Measurements from ENCODE around the gene ADCK1. TPM values are rescaled to one million over a fixed set of nuclear protein-coding genes. Genes with fewer than 3 reads are reported as not detected.
A peak's percentile ranks its signal among the peaks of the same experiment; 100 is the strongest.

The ADCK1 gene
- total and polyA plus RNA-seq, 9 of the 15 experiments (the other 6 are each of a cell fraction or from before 2014, with no cell fraction given): 2.8 to 8.9 (median 4.3) TPM

DNA sequence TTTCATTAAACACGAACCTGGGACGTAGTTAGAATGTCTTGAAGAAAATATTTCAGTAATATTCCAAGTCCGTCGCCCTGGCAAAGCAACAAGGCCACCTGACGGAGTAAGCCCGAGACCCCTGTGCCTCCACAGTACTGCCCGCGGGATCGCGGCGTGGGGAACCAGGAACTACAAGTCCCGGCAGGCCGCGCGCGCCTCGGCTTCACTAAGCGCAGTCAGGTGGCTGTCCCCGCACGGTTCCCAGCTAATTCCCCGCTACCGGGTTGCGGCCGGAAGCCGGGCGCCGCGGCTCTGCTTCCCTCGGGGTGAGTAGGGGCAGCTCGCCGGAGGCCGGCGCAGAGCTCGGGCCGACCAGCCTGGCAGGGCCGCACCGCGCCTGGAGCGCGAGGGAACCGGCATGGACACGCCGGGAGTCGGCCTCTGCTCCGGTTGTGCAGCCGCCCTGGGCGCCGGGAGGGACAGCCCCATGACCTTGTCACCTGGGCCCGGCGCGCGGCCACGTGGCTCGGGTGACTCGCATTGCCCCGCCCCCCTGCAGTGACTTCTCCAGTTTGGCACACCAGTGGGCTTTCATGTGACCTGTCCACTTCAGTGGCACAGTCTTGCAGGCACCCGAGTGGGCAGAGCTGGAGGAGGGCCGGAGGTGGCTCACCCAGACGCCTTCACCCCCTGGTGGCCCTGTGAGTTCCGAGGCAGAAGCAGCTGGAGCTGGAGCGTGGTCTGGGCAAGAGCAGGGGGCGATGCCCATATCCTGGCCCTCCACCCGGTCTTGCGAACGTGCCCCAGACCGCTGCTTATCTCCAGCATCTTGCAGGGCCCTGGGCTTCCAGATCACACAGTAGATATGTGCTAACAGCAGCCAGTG, at the start of gene ADCK1 (continued):
- TF ChIP-seq, protein P1, sequence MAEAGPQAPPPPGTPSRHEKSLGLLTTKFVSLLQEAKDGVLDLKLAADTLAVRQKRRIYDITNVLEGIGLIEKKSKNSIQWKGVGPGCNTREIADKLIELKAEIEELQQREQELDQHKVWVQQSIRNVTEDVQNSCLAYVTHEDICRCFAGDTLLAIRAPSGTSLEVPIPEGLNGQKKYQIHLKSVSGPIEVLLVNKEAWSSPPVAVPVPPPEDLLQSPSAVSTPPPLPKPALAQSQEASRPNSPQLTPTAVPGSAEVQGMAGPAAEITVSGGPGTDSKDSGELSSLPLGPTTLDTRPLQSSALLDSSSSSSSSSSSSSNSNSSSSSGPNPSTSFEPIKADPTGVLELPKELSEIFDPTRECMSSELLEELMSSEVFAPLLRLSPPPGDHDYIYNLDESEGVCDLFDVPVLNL (CRISPR knock-in tag; IDR thresholded peaks at IDR 0.05; ENCODE audit: low read depth): no peak; the same call in 1 of the 2 replicates
- TF ChIP-seq ZZZ3 (IDR thresholded peaks at IDR 0.05): no peak
- no peak for TF ChIP-seq POLR3A (IDR thresholded peaks at IDR 0.05; ENCODE audit: borderline replicate concordance, extremely low read depth, insufficient read depth, insufficient read length)
- no peak for TF ChIP-seq NFE2 (IDR thresholded peaks at IDR 0.05; ENCODE audit: low read depth)
- TF ChIP-seq, protein P2, sequence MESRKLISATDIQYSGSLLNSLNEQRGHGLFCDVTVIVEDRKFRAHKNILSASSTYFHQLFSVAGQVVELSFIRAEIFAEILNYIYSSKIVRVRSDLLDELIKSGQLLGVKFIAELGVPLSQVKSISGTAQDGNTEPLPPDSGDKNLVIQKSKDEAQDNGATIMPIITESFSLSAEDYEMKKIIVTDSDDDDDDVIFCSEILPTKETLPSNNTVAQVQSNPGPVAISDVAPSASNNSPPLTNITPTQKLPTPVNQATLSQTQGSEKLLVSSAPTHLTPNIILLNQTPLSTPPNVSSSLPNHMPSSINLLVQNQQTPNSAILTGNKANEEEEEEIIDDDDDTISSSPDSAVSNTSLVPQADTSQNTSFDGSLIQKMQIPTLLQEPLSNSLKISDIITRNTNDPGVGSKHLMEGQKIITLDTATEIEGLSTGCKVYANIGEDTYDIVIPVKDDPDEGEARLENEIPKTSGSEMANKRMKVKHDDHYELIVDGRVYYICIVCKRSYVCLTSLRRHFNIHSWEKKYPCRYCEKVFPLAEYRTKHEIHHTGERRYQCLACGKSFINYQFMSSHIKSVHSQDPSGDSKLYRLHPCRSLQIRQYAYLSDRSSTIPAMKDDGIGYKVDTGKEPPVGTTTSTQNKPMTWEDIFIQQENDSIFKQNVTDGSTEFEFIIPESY (CRISPR knock-in tag; IDR thresholded peaks at IDR 0.05): no peak
- TF ChIP-seq PCBP2 (IDR thresholded peaks at IDR 0.05; ENCODE audit: low read depth, low read length, poor library complexity, severe bottlenecking): no peak
- no peak for TF ChIP-seq NR0B1 (IDR thresholded peaks at IDR 0.05; ENCODE audit: partially characterized antibody)
- TF ChIP-seq UBTF (IDR thresholded peaks at IDR 0.05; ENCODE audit: borderline replicate concordance in 1 of 2, low read depth in 2 of 2, low read length in 2 of 2): 0 out of 4 replicates have a peak, but pooled peaks of 1 of the 2 experiments have one; percentile 47
- TF ChIP-seq CEBPB (tag; IDR thresholded peaks at IDR 0.05): no peak
- no peak for TF ChIP-seq EZH2 (IDR thresholded peaks at IDR 0.05; ENCODE audit: borderline replicate concordance, low read depth, low read length)
- no peak for TF ChIP-seq ZBTB26 (CRISPR knock-in tag; IDR thresholded peaks at IDR 0.05)
- no peak for TF ChIP-seq TCFL5 (CRISPR knock-in tag; conservative IDR thresholded peaks at IDR 0.05)
- TF ChIP-seq RBM34 (IDR thresholded peaks at IDR 0.05; ENCODE audit: borderline replicate concordance, insufficient read depth, low read length): no peak
- peak; percentile 58; the same call in 1 of the 2 replicates for TF ChIP-seq DPF2 (IDR thresholded peaks at IDR 0.05)
- no peak for TF ChIP-seq MIER1 (IDR thresholded peaks at IDR 0.05; ENCODE audit: low read depth)
- TF ChIP-seq TRIM25 (IDR thresholded peaks at IDR 0.05; ENCODE audit: borderline replicate concordance): no peak

Data from K562 (cell line).